Peyer's patch (tissue), 4 donors: ENCODE results near the gene SCRN2. TPM values are rescaled to one million over a fixed set of nuclear protein-coding genes. Genes with fewer than 3 reads are reported as not detected.

Experiments used
- DNase-seq, 3 donors: peaks; one replicate each; pipeline ENCODE4 v3.0.0-alpha.2; 2017 to 2019
- H3K27ac ChIP-seq, 4 donors: fragments of 200-600 bp; sonication (generic); one replicate each; pipeline ENCODE4 v1.5.1; 2016 to 2019
- H3K27me3 ChIP-seq, 2 donors: fragments of 200-600 bp; sonication (generic); one replicate each; pipeline ENCODE4 v1.5.1; 2019
- H3K36me3 ChIP-seq, 3 donors: fragments of 200-600 bp; sonication (generic); one replicate each; pipeline ENCODE4 v1.5.1; 2016 to 2019
- H3K4me1 ChIP-seq, 4 donors: fragments of 200-600 bp; sonication (generic); one replicate each; pipeline ENCODE4 v1.5.1; 2016 to 2019
- H3K4me3 ChIP-seq, 4 donors: fragments of 200-600 bp; sonication (generic); 1 replicate in 3 of 4; 2 replicates in 1 of 4; pipeline ENCODE4 v1.5.1; 2016 to 2019; ENCODE audit warnings: mild to moderate bottlenecking in 1 of 4
- H3K9me3 ChIP-seq, 4 donors: fragments of 200-600 bp; sonication (generic); one replicate each; pipeline ENCODE4 v1.5.1; 2016 to 2019; ENCODE audit warnings: mild to moderate bottlenecking in 1 of 4
- CTCF ChIP-seq, 6 experiments: fragments of 450-650 bp in 4 of 6; fragments of 200-600 bp in 2 of 6; sonication (generic) in 1 of 6; IDR thresholded peaks; one replicate each; pipeline ENCODE4 v1.5.1; 2017 to 2019; ENCODE audit warnings: antibody characterized with exemption in 6 of 6, mild to moderate bottlenecking in 3 of 6, moderate library complexity in 1 of 6
- POLR2A ChIP-seq, 2 donors: fragments of 450-650 bp; IDR thresholded peaks; one replicate each; pipeline ENCODE4 v1.5.1; 2017; ENCODE audit warnings: antibody characterized with exemption in 2 of 2, mild to moderate bottlenecking in 2 of 2, moderate library complexity in 2 of 2
- total RNA-seq, 4 donors: library from RNA; depleted of rRNA; stranded (reverse); fragments of >200 nt; gene quantifications; one replicate each; pipeline ENCODE4 v1.1.0, GENCODE V29; 2016

Gene SCRN2
- total RNA-seq, 4 donors from 2014 or later: 56.2 to 126 (median 86.9) TPM

- H3K27ac ChIP-seq: no peak overlapping the region
- DNase-seq: no peak
- H3K9me3 ChIP-seq: no peaks in the 10 kb centered on the region
- H3K4me1 ChIP-seq: peaks cover 0 to 11% (median 0%) of the 10 kb centered on the region in 4 donors
- H3K4me3 ChIP-seq: no peak overlapping the region
- TF ChIP-seq CTCF (IDR thresholded peaks at IDR 0.05) (no peak), POLR2A (IDR thresholded peaks at IDR 0.05) (no peak)
- H3K27me3 ChIP-seq: no peaks in the 10 kb centered on the region
- no peaks in the 10 kb centered on the region for H3K36me3 ChIP-seq
Measured at GRCh38 chr17:47866941-47867340, 25.9 kb upstream of the SCRN2 start.

- Histone ChIP-seq H3K36me3 (no peaks in the 10 kb centered on the region), H3K4me1 (peaks cover 0 to 11% (median 0%) of the 10 kb centered on the region in 4 donors), H3K4me3 (no peak overlapping the region), H3K9me3 (no peaks in the 10 kb centered on the region), H3K27ac (peak overlapping the region in 1 of 4 donors; percentile 58), H3K27me3 (no peaks in the 10 kb centered on the region)
- DNase-seq: no peak
- no peak for TF ChIP-seq CTCF (IDR thresholded peaks at IDR 0.05)
- TF ChIP-seq POLR2A (IDR thresholded peaks at IDR 0.05): no peak
Measured at GRCh38 chr17:47864791-47865216, 23.7 kb upstream of the SCRN2 start.

- no peaks in the 10 kb centered on the region for H3K36me3 ChIP-seq
- TF ChIP-seq POLR2A (IDR thresholded peaks at IDR 0.05): peak in 1 of 2 donors; percentile 10
- no peak for TF ChIP-seq CTCF (IDR thresholded peaks at IDR 0.05)
- H3K9me3 ChIP-seq: no peaks in the 10 kb centered on the region
- H3K4me1 ChIP-seq: peaks cover 0 to 11% (median 0%) of the 10 kb centered on the region in 4 donors
- DNase-seq: peak in 1 of 3 donors; percentile 66
- H3K27me3 ChIP-seq: no peaks in the 10 kb centered on the region
- H3K27ac ChIP-seq: peak overlapping the region in 2 of 4 donors; percentile 39 to 74
- H3K4me3 ChIP-seq: no peak overlapping the region
Measured at GRCh38 chr17:47862621-47863440, 21.8 kb upstream of the SCRN2 start.

- TF ChIP-seq CTCF (IDR thresholded peaks at IDR 0.05): no peak
- no peak for TF ChIP-seq POLR2A (IDR thresholded peaks at IDR 0.05)
- no peak for DNase-seq
- no peaks in the 10 kb centered on the region for H3K9me3 ChIP-seq
- H3K4me1 ChIP-seq: peaks cover 0 to 11% (median 0%) of the 10 kb centered on the region in 4 donors
- H3K27me3 ChIP-seq: no peaks in the 10 kb centered on the region
- no peak overlapping the region for H3K27ac ChIP-seq
- no peaks in the 10 kb centered on the region for H3K36me3 ChIP-seq
- H3K4me3 ChIP-seq: no peak overlapping the region
Measured at GRCh38 chr17:47860386-47860785, 19.3 kb upstream of the SCRN2 start.

- H3K27ac ChIP-seq: no peak overlapping the region
- no peaks in the 10 kb centered on the region for H3K4me1 ChIP-seq
- H3K27me3 ChIP-seq: no peaks in the 10 kb centered on the region
- H3K9me3 ChIP-seq: no peaks in the 10 kb centered on the region
- H3K36me3 ChIP-seq: no peaks in the 10 kb centered on the region
- no peak overlapping the region for H3K4me3 ChIP-seq
- DNase-seq: no peak
- TF ChIP-seq POLR2A (IDR thresholded peaks at IDR 0.05) (no peak), CTCF (IDR thresholded peaks at IDR 0.05) (no peak)
Measured at GRCh38 chr17:47857551-47858455, 16.7 kb upstream of the SCRN2 start.
